Measurements from ENCODE around the gene DHDH. TPM values are rescaled to one million over a fixed set of nuclear protein-coding genes. Genes with fewer than 3 reads are reported as not detected.

DHDH gene
- total and polyA plus RNA-seq, 2 of the 13 experiments (the other 11 are each of a cell fraction or from before 2014, with no cell fraction given), result 0.13 to 0.91 TPM

GRCh38 chr19:48954595-48955307 lies 21.3 kb downstream of the DHDH start, which contains the start of gene BAX (continued):
- no peak for TF ChIP-seq CC2D1A (CRISPR knock-in tag; IDR thresholded peaks at IDR 0.05)
- 0 out of 2 replicates have a peak, but pooled peaks have one; percentile 18 for TF ChIP-seq ZNF281 (CRISPR knock-in tag; IDR thresholded peaks at IDR 0.05; ENCODE audit: borderline replicate concordance)
- TF ChIP-seq ELF1 (CRISPR knock-in tag; IDR thresholded peaks at IDR 0.05), result peak; percentile 72
- no peak for TF ChIP-seq LBX2 (CRISPR knock-in tag; IDR thresholded peaks at IDR 0.05; ENCODE audit: borderline replicate concordance)

DNA sequence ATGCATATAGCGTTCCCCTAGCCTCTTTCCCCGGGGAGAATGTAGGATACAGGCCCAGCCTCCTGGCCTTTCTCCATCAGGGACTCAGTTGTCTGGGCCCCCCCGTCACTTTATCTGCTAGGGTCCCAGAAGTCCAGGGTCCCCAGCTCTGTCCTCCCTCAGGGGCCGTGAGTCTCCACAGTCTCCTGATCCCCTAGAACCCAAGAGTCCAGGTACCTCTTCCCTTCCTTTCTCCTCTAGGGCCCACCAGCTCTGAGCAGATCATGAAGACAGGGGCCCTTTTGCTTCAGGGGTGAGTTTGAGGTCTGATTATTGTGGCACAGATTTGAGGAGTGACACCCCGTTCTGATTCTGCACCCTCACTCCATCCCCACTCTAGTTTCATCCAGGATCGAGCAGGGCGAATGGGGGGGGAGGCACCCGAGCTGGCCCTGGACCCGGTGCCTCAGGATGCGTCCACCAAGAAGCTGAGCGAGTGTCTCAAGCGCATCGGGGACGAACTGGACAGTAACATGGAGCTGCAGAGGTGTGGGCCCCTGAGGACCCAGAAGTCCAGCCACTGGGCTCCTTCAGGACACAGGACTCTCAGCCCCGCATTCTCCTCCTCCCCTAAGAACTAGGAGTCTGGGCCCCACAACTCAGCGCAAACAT lies 21.9 kb downstream of the DHDH start:
- no TSS peak for BruUV-seq (replicated peaks)
- ATAC-seq, result no peak
- H3K4me2 ChIP-seq (ENCODE audit: low read depth, low read length), result peak overlapping the region; percentile 95
- CTCF ChIA-PET (ENCODE audit: low intra/inter-chr PET ratio, low total read pairs), result no interaction called here
- H3K79me2 ChIP-seq (ENCODE audit: insufficient read depth, low read length), result peaks cover 19% of the 10 kb centered on the region
- no peak overlapping the region for H2AFZ ChIP-seq (ENCODE audit: low read length)
- FAIRE-seq, result no peak
- 16% methylated on average over 5 of the region's 16 CpGs for WGBS (ENCODE audit: low lambda C conversion rate)
- peak overlapping the region; percentile 82 for H3K27ac ChIP-seq (ENCODE audit: extremely low read length, insufficient read depth, low read length)
- H3K36me3 ChIP-seq (replicated peaks in 1 of 2; ENCODE audit: control insufficient read depth in 1 of 2, insufficient read depth in 2 of 2, low read length in 2 of 2), result peaks cover 2 to 3% of the 10 kb centered on the region in 2 experiments; a peak in 1 of 5 replicates
- H4K20me1 ChIP-seq (ENCODE audit: insufficient read depth, low read length), result no peaks in the 10 kb centered on the region; the same call in 1 of the 2 replicates
- peaks cover 85% of the 10 kb centered on the region for H3K4me1 ChIP-seq (ENCODE audit: insufficient read depth, low read length)
- H3K27me3 ChIP-seq (ENCODE audit: control insufficient read depth in 1 of 2, insufficient read depth in 2 of 2, low read length in 2 of 2), result no peaks in the 10 kb centered on the region
- H3K9me3 ChIP-seq (ENCODE audit: low read length), result no peaks in the 10 kb centered on the region
- POLR2A ChIA-PET, result interaction anchor here (0.7 to 7.8 kb wide), 5 partner anchors 11 to 84 kb away, joined by 3 to 153 read pairs (median 4); partner anchors contain the start of genes FTL, GYS1 and RUVBL2
- intact Hi-C loops (cut with micrococcal nuclease; ENCODE audit: unreplicated experiment) (no loop called here), in situ Hi-C loops (cut with HindIII; ENCODE audit: extremely low pct_ligation_motif_present, low pct_unique_long_range_greater_than_20kb) (no loop called here)
- DNase-seq (ENCODE audit: low spot score), result no peak
- peak overlapping the region; percentile 76 to 84 (median 81) for H3K4me3 ChIP-seq (replicated peaks in 1 of 3; ENCODE audit: insufficient read depth in 1 of 3, low read depth in 2 of 3, low read length in 3 of 3)
- peak overlapping the region; percentile 89 for H3K9ac ChIP-seq (ENCODE audit: insufficient read depth, low read depth, low read length)
- peak; percentile 15 for TF ChIP-seq SRSF1 (optimal IDR thresholded peaks at IDR 0.05; ENCODE audit: low read depth, low read length)
- peak; percentile 74; the same call in 1 of the 2 replicates for TF ChIP-seq ZZZ3 (CRISPR knock-in tag; IDR thresholded peaks at IDR 0.05; ENCODE audit: borderline replicate concordance)
- TF ChIP-seq, protein P1, sequence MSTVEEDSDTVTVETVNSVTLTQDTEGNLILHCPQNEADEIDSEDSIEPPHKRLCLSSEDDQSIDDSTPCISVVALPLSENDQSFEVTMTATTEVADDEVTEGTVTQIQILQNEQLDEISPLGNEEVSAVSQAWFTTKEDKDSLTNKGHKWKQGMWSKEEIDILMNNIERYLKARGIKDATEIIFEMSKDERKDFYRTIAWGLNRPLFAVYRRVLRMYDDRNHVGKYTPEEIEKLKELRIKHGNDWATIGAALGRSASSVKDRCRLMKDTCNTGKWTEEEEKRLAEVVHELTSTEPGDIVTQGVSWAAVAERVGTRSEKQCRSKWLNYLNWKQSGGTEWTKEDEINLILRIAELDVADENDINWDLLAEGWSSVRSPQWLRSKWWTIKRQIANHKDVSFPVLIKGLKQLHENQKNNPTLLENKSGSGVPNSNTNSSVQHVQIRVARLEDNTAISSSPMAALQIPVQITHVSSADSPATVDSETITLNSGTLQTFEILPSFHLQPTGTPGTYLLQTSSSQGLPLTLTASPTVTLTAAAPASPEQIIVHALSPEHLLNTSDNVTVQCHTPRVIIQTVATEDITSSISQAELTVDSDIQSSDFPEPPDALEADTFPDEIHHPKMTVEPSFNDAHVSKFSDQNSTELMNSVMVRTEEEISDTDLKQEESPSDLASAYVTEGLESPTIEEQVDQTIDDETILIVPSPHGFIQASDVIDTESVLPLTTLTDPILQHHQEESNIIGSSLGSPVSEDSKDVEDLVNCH (CRISPR knock-in tag; IDR thresholded peaks at IDR 0.05), result 0 out of 2 replicates have a peak, but pooled peaks have one; percentile 27
- TF ChIP-seq KDM5A (IDR thresholded peaks at IDR 0.05; ENCODE audit: borderline replicate concordance, low read length), result peak; percentile 37; the same call in 1 of the 2 replicates
- peak; percentile 16 for TF ChIP-seq AGO2 (optimal IDR thresholded peaks at IDR 0.05; ENCODE audit: low read depth, low read length)
- TF ChIP-seq DR1 (CRISPR knock-in tag; IDR thresholded peaks at IDR 0.05), result 0 out of 2 replicates have a peak, but pooled peaks have one; percentile 0
- 0 out of 2 replicates have a peak, but pooled peaks have one; percentile 14 for TF ChIP-seq ZNF431 (CRISPR knock-in tag; IDR thresholded peaks at IDR 0.05; ENCODE audit: borderline replicate concordance, low read depth)
- 0 out of 2 replicates have a peak, but pooled peaks have one; percentile 16 for TF ChIP-seq ZNF274 (CRISPR knock-in tag; IDR thresholded peaks at IDR 0.05)
